GM19467 (cell line): ENCODE data around the gene LCLAT1.

Experiments used
- ATAC-seq: cut with Tn5 transposase; IDR thresholded peaks from one replicate; pipeline ENCODE4 v1.9.1; 2021; ENCODE audit warnings: mild to moderate bottlenecking, moderate library complexity; ENCODE audit not compliant: unreplicated experiment

LCLAT1 gene

DNA sequence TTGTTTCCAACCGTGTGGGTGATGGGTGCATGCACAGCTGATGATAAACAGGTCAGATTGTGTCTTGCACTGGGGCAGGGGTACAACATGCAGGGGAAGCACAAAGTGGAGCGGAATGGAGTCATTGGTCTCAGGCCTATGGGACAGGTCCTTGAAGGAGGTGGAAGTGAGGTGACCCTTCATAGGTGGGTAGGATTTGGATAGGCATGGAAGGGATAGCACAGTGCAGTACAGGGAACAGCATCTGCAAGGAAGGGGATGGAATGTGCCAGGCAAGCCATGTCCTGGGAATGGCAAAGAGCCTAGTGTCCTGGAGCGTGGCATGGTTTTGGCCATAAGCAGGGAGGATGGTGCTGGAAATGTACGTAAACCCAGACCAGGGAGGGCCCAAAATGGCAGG is 216.3 kb downstream of the LCLAT1 start:
- ATAC-seq, result no peak

DNA sequence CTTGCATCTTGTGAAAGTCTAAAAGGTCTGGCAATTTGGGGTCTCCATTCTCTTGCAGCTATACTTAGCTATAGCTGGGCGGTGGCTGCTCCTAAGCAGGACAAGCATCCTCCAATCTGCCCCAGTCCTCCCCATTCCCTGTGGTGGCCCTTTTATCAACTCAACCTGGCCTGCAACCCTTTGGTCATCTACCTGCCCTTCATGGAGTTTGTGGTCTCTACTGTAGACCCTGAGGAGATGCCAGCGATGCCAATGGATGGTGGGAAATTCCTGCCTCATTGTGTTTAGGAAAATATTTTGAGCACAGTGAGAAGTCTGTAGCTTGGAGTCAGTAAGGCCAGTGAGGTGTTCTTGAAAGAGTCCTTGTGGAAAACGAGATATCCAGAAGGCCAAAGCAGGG is 216.8 kb downstream of the LCLAT1 start:
- ATAC-seq, result no peak

DNA sequence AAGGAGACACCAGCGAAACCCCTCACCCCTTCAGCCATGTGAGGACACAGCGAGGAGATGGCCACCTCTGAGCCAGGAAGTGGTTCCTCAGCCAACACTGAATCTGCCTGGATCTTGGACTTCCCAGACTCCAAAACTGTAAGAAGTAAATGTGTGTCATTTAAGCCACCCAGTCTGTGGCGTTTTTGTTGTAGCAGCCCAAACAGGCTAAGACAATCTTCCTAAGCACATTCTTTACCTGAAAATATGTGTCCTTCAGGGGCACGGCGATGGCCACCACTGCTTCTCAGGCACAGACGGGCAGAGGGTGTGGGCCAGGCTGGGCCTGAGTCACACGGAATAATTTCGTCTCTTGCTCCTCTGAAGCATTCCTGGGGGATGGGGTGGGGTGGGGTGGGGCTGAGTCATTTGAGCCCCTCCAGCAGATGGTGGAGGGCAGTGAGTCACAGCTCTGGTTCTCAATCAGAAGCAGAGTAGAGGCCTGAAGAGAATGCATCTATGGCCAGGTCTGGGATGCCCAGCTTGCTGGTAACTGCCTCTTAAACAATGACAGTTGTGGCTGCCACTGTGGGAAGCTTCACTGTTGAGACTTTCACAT is 217.8 kb downstream of the LCLAT1 start:
- no peak for ATAC-seq

DNA sequence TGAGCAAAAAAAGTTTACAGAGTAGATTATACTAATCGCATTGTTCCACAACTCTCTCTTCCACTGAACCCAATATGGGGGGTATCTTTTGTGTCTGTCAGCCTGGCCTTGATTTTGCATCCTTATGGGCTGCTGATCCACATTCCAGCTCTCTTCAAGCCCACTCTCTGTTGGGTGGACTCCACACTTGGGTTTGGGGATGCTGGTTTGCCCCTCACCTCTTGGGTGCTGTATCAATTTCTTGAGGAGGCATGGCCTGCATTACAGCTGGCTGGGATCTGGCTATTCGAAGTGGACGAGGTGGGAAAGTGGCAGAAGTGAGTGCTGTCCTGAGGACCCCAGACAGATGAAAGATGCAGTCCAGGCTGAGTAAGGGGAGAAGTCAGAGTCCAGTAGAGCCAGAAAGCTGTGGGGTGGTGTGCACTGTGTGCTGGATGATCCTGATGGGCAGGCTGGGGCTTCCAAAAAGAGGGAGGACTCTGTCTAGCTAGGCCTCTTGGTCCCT is 218.8 kb downstream of the LCLAT1 start:
- ATAC-seq, result no peak

DNA sequence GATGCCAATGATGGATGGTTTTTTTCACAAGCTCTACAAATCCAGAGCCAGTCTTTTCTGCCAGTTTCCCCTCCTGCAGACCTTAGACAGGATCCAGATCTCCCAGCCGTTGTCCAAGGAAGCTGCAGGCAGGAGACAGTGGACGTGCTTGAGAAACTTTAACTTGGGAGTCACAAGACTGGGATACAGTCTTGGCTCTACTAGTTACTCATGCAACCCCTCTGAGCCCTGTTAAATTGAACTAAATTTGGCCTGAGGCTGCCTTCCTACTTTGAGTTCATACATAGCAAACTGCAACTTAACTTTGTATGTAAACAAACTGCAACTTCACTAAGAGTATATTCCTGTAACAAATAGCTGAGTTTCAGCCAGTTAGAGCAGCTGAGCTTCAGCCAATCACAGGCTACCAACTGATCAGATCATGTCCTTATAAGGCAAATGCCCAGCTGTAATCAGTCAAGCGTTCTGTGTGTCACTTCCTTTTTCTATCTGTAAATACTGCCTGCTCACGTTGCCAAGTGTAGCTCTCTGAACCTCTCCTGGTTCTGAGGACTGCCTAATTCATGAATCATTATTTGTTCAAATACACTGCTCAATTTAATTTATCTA is 219.3 kb downstream of the LCLAT1 start:
- ATAC-seq, result no peak

DNA sequence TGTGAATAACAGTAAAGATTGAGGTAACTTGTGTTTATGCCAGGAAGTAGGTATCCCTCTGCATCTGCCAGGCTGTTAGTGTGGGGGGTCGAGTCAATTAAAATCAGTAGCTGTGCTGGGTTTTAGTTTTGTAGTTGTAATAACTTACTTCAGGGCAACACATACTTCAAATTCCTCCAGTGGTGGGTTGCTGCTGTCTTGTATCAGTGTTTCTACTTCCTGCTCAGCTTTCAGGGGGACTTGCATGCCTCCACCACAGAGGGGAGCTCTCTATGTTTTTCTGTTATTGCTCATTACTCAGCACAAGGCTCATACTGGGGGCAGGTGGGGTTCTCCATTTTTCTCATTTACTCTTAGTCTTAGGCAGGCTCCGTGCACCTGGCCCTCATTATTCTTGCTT is 223.4 kb downstream of the LCLAT1 start:
- ATAC-seq, result no peak

DNA sequence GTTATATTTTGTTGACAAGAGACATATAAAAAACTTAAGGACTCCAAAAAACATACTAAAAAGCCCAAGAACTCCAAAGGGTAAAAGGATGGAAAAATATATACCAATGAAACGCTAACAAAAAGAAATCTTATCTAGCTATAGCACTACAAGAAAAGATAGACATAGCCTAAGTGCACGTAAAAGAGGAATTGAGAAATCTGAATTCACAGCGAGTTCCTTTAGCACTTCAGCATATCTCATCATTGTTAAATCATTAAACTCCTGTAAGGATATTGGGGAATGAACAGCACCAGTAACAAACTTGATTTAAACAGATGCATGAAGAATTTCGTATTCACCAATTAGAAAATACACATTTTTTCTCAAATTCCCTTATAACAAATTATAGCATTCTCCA is 226.1 kb downstream of the LCLAT1 start:
- ATAC-seq, result no peak

DNA sequence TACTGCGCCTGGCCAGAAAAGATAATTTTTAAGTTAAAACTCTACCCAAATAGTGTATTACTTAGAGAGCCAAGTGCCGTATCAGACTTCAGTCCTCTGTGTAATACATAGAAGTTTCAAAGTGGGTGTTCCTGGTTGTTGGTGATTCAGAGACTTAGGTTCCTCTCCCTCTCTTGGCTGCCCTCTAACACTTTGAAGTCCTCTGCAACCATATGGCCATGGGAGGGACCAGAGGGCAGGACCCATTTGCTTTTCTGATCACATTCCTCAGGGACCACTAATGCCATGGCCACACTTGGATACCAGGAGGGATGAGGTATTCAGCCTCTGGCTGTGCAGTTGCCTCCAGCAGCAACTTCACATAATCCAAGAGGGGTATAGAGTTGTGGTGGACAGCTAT is 228.7 kb downstream of the LCLAT1 start:
- ATAC-seq, result no peak

DNA sequence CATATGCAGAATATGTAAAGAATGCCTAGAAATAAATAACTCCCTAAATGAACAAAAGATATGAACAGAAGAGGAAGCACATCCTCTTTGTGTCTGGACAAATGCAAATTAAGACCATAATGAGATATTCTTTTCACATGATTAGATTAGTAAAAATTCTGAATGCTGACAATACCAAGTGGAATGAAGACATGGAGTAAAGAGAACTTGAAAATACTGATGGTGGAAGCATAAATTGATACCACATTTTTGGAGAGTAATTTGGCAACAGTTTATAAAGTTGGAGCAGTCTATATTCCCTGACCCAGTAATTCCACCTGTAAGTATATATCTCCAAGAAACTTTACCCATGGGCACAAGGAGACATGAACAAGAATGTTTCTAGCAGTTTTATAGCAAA is 230.2 kb downstream of the LCLAT1 start:
- ATAC-seq, result no peak

DNA sequence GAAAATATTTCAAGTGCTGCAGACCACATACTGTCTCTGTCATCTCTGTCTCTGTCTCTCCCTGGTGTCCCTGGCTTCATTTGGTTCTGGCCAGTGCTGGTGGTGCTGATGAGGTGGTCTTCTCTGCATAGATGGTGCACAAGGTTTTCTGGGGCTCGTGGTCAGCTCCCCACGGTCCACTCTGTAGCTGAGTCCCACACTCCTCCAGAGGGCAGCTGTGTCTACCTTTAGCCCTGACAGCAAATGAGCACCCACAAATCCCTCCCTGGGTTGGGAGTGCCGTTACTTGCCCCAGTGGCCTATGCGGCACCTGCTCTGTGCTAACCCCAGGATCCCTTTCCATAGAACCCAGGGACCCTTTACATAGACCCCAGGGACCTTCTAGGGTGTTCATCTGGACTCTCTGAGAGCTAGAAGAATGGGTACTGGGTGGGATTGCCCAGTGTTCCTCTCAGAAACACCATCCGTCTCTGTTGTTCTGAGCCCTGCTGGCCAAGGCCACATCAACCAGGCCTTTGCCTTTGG is 230.9 kb downstream of the LCLAT1 start:
- no peak for ATAC-seq

DNA sequence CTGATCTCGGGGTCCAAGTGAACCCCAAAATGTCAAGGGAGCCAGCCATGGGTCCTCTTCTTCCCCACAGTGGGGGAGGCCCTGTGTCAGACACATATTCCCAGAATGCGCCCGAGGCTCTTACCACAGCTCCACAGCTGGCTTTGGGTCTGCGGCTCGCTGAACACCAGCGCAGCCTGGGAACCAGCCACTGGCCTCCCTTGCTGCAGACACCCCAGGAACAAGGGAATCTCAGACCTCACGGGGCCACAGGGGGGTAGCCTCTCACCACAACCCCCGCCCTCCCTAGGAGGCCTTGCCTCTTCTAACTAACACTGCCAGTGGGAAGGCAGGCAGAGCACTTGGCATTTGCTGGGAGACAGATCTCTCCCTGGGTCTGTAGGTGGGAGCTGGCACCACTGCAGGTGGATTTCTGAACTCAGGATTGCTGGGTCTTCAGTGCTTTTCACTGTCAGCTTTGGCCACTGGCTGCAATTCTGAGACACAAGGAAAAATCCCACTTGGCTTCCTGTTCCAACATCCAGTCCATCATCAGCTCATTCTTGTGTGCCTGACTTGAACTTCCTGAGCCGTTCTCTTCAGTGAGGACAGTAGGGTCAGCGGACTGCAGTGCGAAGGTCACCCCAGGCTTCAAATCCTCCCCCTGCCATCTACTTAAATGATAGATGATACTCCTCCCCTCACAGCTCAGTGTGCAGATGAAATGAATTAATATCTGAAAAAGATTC is 231.5 kb downstream of the LCLAT1 start:
- no peak for ATAC-seq

DNA sequence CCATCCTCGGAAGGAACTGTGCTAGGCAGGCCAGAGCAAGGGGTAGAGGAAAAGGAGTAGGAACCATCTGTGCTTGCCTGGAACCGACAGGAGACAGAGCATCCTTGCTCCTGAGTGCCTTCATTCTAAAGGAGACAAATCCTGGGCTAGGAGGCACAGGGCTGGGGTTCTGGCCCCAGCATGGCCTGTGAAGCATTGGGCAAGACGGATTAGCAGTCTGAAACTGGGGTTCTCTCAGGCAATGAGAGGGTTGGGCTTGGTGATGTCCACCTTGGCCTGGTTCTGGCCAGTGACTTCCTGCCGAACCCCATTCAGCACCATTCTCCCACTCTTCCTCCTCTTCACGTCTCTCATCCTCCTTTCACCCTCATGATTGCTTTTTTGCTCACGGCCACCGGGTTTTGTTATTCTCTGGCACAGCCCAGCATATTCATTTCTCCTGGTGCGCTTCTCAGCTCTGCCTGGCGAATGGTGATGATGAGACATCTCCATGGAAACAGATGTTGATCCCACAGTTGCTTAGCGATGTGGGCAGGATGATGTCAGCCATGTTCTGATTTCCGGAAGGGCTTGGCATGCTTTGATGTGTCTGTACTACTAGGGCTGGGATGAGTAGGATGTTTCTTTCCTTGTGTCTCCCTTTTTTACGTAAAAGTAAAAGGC is 232.5 kb downstream of the LCLAT1 start:
- no peak for ATAC-seq

DNA sequence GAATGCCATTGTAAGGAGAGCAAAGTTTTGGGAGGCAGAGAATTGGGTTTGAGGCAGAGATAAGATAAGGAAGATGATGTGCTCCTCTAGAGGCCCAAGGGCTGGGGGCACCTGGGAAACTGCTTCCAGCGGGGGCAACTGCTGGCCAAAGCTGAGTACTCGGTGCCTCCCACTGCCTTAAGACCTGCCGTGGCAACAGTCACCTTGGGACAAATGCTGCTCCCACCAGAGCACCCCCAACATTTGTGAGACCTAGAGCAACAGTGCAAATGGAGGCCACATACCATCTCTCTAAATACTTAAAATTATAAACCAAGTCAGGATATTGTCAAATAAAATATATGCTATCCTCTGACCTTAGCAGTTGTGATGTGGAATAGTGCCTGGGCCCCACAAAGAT is 233.1 kb downstream of the LCLAT1 start:
- ATAC-seq, result no peak

DNA sequence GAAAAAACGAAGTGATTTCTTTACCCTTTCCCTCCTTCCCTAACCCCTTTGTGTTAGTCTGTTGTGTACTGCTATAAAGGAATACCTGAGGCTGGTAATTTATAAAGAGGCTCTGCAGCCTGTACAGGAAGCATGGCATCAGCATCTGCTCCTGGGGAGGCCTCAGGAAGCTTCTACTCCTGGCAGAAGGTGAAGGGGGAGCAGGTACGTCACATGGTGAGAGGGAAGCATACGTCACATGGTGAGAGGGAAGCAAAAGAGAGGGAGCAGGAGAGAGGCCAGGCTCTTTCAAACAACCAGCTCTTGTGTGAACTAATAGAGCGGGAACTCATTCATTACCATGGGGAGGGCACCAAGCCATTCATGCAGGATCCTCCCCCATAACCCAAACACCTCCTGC is 234.0 kb downstream of the LCLAT1 start:
- ATAC-seq, result no peak

DNA sequence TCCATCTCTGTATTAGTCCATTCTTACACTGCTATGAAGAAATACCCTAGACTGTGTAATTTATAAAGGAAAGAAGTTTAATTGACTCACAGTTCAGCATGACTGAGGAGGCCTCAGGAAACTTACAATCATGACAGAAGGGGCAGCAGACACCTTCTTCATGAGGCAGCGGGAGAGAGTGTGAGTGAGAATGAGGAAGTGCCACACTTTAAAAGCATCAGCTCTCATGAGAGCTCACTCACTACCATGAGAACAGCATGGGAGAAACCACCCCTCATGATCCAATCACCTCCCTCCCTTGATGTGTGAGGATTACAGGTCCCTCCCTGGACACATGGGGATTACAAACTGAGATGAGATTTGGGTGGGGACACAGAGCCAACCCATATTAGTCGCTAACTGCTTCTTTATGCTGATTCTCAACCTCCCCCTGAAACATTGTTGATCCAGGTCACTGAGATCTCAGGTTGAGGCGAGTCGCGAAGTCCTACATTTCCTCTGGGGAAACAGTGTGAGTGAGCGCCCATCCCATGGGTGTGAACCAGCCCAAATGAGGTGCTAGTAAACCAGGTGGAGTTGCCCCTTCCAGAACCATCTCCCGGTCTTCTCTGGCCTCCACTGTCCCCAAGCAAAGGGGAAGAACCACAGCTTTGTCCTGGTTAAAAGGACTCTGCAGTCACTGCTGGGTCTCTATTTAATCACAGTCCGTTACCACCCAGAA is 236.3 kb downstream of the LCLAT1 start:
- no peak for ATAC-seq

DNA sequence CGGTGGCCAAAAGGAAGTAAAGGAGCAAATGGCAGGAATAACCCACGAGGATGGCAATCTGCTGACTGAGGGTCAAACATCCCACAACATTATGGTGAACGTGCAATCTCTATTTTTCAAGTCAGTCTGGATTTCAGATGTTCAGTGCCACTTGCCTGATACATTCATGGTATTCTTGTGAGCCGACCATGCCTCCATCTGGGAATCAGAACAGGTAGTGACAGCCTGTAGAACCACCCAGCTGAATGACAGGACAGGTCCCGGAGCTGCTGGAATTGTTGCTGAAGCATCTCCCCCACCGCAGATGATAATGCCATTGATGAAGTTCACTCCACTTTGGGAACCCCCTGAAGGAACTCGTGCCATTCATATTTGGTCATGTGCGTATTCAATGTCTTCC is 237.0 kb downstream of the LCLAT1 start:
- no peak for ATAC-seq

DNA sequence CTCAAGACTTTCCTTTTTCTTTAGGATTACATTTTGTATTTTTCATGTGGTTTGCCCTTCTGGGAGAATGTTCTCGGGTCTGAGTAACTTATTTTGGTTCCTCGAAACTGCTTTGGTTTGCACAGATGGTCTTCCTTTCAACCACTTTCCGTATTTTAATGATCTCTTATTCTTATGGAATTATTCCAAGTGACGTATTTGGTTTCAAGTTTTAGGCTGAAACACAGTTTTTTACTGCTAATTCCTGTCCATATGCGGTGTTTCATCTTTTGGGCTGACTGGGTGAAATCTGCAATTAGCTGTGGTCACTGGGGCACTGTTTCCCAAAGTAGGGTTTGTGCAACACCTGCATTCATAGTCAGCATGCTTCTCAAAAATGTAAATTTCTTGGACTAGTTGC is 237.5 kb downstream of the LCLAT1 start:
- no peak for ATAC-seq

DNA sequence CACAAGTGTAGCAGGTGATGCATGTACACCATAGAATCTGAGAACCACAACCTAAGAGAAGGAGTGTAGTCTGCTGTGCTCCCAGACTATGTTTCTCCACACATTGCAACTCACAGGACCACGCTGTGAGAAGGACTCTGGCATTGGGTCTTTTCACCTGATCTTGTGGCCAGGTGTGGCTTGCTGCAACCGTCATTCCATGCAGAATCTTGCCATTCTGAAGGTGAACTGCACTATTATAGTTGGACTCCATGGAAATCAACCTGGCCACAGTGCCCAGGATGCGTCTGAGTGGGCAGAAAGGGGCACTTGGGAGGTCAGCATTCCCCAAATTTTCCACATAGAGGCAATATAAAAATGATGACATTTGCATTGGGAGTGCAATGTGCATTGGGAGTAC is 237.9 kb downstream of the LCLAT1 start:
- no peak for ATAC-seq

DNA sequence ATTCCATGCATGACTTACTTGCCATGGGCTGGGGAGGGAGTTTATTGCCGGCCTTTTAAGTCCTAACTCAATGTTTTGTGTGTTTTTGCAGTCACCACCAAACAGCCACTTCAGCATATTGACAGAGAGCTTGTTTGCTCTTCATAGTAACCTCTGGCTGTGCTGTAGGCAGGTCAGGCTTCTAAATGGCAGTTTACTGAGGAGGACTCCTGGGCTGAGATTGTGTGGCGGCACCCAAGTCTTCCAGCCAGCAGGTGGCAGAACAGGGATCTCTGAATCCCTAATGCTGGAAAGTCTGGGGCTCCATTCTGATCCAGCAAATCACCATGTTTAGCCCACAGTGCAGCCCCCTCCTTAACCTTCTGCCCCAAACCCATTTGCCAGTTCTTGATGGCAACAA is 239.0 kb downstream of the LCLAT1 start:
- ATAC-seq, result no peak

DNA sequence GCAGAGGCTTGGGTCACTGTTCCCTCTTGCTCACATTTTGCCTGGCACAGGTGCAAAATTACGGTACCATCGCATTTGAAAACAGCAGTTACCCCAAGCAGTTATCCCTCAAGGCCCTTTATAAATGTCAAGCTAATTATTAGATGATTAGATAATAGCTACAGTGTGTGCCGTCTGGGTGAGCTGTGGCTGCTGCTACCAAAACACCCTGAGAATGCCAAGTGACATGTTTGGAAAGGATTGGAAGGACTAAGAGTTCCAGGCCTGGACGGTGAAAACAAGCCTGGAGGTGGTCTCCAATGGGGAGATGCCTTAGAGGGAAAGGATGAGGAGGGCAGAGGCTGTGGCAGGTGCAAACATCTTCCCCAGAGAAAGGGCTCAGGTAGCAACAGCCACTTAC is 239.6 kb downstream of the LCLAT1 start:
- no peak for ATAC-seq

DNA sequence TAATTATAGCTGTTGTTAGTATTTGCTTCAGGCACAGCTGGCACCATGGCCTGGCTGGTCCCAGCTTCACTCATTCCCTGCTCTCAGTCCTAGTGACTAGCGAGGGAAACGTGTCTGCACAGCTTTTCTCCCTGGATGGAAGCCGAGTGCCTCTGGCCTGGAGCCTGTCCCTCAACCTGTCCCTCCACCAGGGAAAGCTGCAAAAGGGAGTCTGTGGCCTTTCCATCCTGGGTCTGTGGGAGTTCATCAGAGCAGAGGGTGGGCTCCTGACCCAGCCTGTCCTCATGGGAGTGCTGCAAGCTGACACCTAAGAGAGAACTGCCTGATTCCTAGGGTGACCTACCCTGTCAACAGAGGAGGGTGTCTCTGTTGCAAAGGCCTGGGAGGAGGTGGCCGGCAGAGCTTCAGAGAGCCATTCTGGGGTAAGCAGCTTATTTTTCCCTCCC is 241.9 kb downstream of the LCLAT1 start:
- no peak for ATAC-seq
